PC-9 (cell line): ENCODE results near the gene DPYSL3. TPM values are rescaled to one million over a fixed set of nuclear protein-coding genes. Genes with fewer than 3 reads are reported as not detected.

ENCODE experiments used
- BruUV-seq: library from RNA; stranded (reverse); fragments of 400-500 nt; replicated peaks from 2 replicates; lab custom pipeline; 2021; lab: Mats Ljungman, UMichigan
- CTCF ChIA-PET: fragments of 300-600 bp; sonication (Branson Sonifier 250); formaldehyde crosslinking; loops from one replicate; lab custom pipeline; 2022; ENCODE audit warnings: antibody characterized with exemption; lab: Charles Lee
- POLR2A ChIA-PET: fragments of 300-600 bp; sonication (Branson Sonifier 250); formaldehyde crosslinking; loops from one replicate; lab custom pipeline; 2022; ENCODE audit warnings: antibody characterized with exemption; ENCODE audit not compliant: unreplicated experiment; lab: Charles Lee
- DNase-seq, 2 experiments: peaks; one replicate each; pipeline versions ENCODE4 v3.0.0 to v3.0.0-alpha.2; 2015 to 2022; ENCODE audit warnings: mixed read lengths in 1 of 2
- H2AFZ ChIP-seq: fragments of 200-600 bp; sonication (generic); 2 replicates; pipeline ENCODE4 v1.8.1; 2017; ENCODE audit warnings: antibody characterized with exemption
- H3F3A ChIP-seq: fragments of 200-600 bp; sonication (generic); 2 replicates; pipeline ENCODE4 v1.8.1; 2017; ENCODE audit warnings: antibody characterized with exemption, mild to moderate bottlenecking, low read depth; ENCODE audit not compliant: insufficient read depth
- H3K27ac ChIP-seq: fragments of 200-600 bp; sonication (generic); 2 replicates; pipeline ENCODE4 v1.6.1; 2016; ENCODE audit warnings: mixed run types
- H3K27me3 ChIP-seq: fragments of 200-600 bp; sonication (generic); 2 replicates; pipeline ENCODE4 v1.6.1; 2016; ENCODE audit warnings: low read depth, mixed run types; ENCODE audit not compliant: insufficient read depth
- H3K36me3 ChIP-seq: fragments of 200-600 bp; sonication (generic); 2 replicates; pipeline ENCODE4 v1.6.1; 2016; ENCODE audit warnings: low read depth, mixed run types
- H3K4me1 ChIP-seq: fragments of 200-600 bp; sonication (generic); replicated peaks from 2 replicates; pipeline ENCODE4 v1.6.1; 2016; ENCODE audit warnings: mixed run types; ENCODE audit not compliant: insufficient read depth
- H3K4me2 ChIP-seq: fragments of 200-600 bp; sonication (generic); 2 replicates; pipeline ENCODE4 v1.6.1; 2017; ENCODE audit warnings: mixed run types
- H3K4me3 ChIP-seq: fragments of 200-600 bp; sonication (generic); 2 replicates; pipeline ENCODE4 v1.6.1; 2016; ENCODE audit warnings: mixed run types
- H3K79me2 ChIP-seq: fragments of 200-600 bp; sonication (generic); 2 replicates; pipeline ENCODE4 v1.6.1; 2017; ENCODE audit warnings: low read depth, mixed run types
- H3K9me2 ChIP-seq: fragments of 200-600 bp; sonication (generic); 2 replicates; pipeline ENCODE4 v1.8.1; 2017; ENCODE audit warnings: mild to moderate bottlenecking; ENCODE audit not compliant: insufficient read depth
- H3K9me3 ChIP-seq: fragments of 200-600 bp; sonication (generic); 2 replicates; pipeline ENCODE4 v1.8.1; 2016; ENCODE audit warnings: low read depth; ENCODE audit not compliant: insufficient read depth
- H4K20me1 ChIP-seq: fragments of 200-600 bp; sonication (generic); 2 replicates; pipeline ENCODE4 v1.8.1; 2017; ENCODE audit not compliant: insufficient read depth
- CTCF ChIP-seq: fragments of 200-600 bp; sonication (generic); conservative IDR thresholded peaks from 2 replicates; pipeline ENCODE4 v1.6.1; 2017; ENCODE audit warnings: mixed run types, antibody characterized with exemption, mild to moderate bottlenecking, moderate library complexity
- EZH2 ChIP-seq: fragments of 200-600 bp; sonication (generic); IDR thresholded peaks from 2 replicates; pipeline ENCODE4 v1.8.0; 2017; ENCODE audit warnings: antibody characterized with exemption, low read depth
- intact Hi-C: fragments of 100-400 bp; cut with micrococcal nuclease; formaldehyde crosslinking; loops from one replicate; pipeline ENCODE4 v1.10.0; 2022; ENCODE audit not compliant: unreplicated experiment
- total RNA-seq: library from RNA; stranded (reverse); gene quantifications from 2 replicates; pipeline ENCODE4 v1.2.3, GENCODE V29; 2021

The DPYSL3 gene
- total RNA-seq, 1 experiment from 2014 or later = 1.3 TPM

GRCh38 chr5:147517383-147517782, 7.5 kb upstream of the DPYSL3 start:
- Histone ChIP-seq H3K27me3 (peaks cover 16% of the 10 kb centered on the region), H3K36me3 (no peaks in the 10 kb centered on the region), H3K4me1 (no peaks in the 10 kb centered on the region), H3K79me2 (no peaks in the 10 kb centered on the region), H3F3A (no peaks in the 10 kb centered on the region), H3K9me2 (no peaks in the 10 kb centered on the region), H3K4me3 (no peak overlapping the region), H3K4me2 (no peak overlapping the region), H4K20me1 (no peaks in the 10 kb centered on the region), H3K27ac (no peak overlapping the region), H3K9me3 (no peaks in the 10 kb centered on the region), H2AFZ (no peak overlapping the region)
- no TSS peak for BruUV-seq
- TF ChIP-seq CTCF (no peak), EZH2 (no peak)
- ChIA-PET CTCF (no interaction called here), POLR2A (interaction anchor here (0.5 to 0.6 kb wide), 2 partner anchors 81 to 230 kb away, joined by 3 to 5 read pairs; no protein-coding TSS in a partner anchor)
- intact Hi-C loops = no loop called here
- DNase-seq = no peak

GRCh38 chr5:147515269-147515668, 5.4 kb upstream of the DPYSL3 start:
- H3K36me3 ChIP-seq = no peaks in the 10 kb centered on the region
- no peak overlapping the region for H2AFZ ChIP-seq
- no peak overlapping the region for H3K4me3 ChIP-seq
- ChIA-PET POLR2A (no interaction called here), CTCF (no interaction called here)
- intact Hi-C loops = no loop called here
- no peak for TF ChIP-seq EZH2
- no peak for TF ChIP-seq CTCF
- no peak overlapping the region for H3K27ac ChIP-seq
- no peak for DNase-seq
- H3K9me2 ChIP-seq = no peaks in the 10 kb centered on the region
- no peaks in the 10 kb centered on the region for H3K9me3 ChIP-seq
- H3K4me1 ChIP-seq = no peaks in the 10 kb centered on the region
- no peaks in the 10 kb centered on the region for H3F3A ChIP-seq
- no peaks in the 10 kb centered on the region for H3K79me2 ChIP-seq
- no peaks in the 10 kb centered on the region for H4K20me1 ChIP-seq
- peaks cover 35% of the 10 kb centered on the region for H3K27me3 ChIP-seq
- H3K4me2 ChIP-seq = no peak overlapping the region
- no TSS peak for BruUV-seq

- no peak overlapping the region for H2AFZ ChIP-seq
- intact Hi-C loops = loop anchor here (5.0 kb wide), 1 partner anchor 64 kb away; no protein-coding TSS in a partner anchor
- H3K4me2 ChIP-seq = no peak overlapping the region
- ChIA-PET POLR2A (no interaction called here), CTCF (no interaction called here)
- no peak overlapping the region for H3K27ac ChIP-seq
- no peak overlapping the region for H3K4me3 ChIP-seq
- H3K36me3 ChIP-seq = no peaks in the 10 kb centered on the region
- H4K20me1 ChIP-seq = no peaks in the 10 kb centered on the region
- H3K9me3 ChIP-seq = no peaks in the 10 kb centered on the region
- no TSS peak for BruUV-seq
- no peaks in the 10 kb centered on the region for H3K79me2 ChIP-seq
- no peaks in the 10 kb centered on the region for H3F3A ChIP-seq
- peaks cover 51% of the 10 kb centered on the region for H3K27me3 ChIP-seq
- TF ChIP-seq EZH2 = no peak
- no peak for TF ChIP-seq CTCF
- no peaks in the 10 kb centered on the region for H3K9me2 ChIP-seq
- no peaks in the 10 kb centered on the region for H3K4me1 ChIP-seq
- no peak for DNase-seq
Measured at GRCh38 chr5:147512659-147513379, 3.0 kb upstream of the DPYSL3 start.
